Left kidney (tissue), 2 donors: ENCODE data around the gene NRXN3. TPM values are rescaled to one million over a fixed set of nuclear protein-coding genes. Genes with fewer than 3 reads are reported as not detected.

ENCODE experiments used
- DNase-seq: peaks from one replicate; pipeline ENCODE4 v3.0.0-alpha.2; 2013
- polyA plus RNA-seq: library from polyadenylated mRNA; unstranded; fragments of 120-200 nt; gene quantifications from one replicate; pipeline ENCODE4 v1.2.1, GENCODE V29; 2013; ENCODE audit not compliant: insufficient read length

Gene NRXN3
- polyA plus RNA-seq, 1 donor, result 9.0 TPM

GRCh38 chr14:78586681-78587080 lies 416.5 kb downstream of the NRXN3 start:
- DNase-seq, result no peak

GRCh38 chr14:78588906-78589305 lies 418.7 kb downstream of the NRXN3 start:
- DNase-seq, result no peak

DNA sequence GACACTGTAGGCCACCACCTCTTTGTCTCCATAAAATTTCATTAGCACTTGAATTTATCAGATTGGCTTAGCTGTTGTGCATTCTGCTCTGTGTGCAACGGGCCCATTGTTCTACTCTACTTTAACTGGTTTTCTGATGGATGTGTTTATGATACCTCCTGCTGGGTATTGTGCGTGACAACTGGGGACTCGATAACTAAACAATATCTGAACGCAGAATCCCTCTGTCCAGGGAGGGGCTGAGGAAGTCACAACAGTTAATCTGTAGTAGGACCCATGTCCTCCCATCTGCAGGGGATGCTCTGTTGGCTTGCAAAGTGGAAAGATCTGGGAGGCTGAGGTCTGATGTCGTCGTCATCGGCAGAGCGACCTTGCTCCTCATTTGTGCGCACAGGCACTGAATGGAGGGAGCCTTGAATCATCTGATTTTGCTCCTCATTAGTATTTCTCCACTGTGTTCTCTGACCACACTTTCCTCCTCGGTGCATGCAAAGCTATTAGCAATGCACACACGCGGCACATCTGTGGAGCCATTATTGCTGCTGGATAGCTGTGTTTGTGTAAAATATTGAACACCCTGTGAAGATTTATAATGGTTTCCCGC lies 422.5 kb downstream of the NRXN3 start:
- no peak for DNase-seq

- no peak for DNase-seq
Measured at GRCh38 chr14:78593949-78594348, 423.8 kb downstream of the NRXN3 start.

GRCh38 chr14:78595797-78596196 lies 425.6 kb downstream of the NRXN3 start:
- DNase-seq, result no peak

GRCh38 chr14:78598046-78598920 lies 428.1 kb downstream of the NRXN3 start:
- peak; percentile 66 for DNase-seq

DNA sequence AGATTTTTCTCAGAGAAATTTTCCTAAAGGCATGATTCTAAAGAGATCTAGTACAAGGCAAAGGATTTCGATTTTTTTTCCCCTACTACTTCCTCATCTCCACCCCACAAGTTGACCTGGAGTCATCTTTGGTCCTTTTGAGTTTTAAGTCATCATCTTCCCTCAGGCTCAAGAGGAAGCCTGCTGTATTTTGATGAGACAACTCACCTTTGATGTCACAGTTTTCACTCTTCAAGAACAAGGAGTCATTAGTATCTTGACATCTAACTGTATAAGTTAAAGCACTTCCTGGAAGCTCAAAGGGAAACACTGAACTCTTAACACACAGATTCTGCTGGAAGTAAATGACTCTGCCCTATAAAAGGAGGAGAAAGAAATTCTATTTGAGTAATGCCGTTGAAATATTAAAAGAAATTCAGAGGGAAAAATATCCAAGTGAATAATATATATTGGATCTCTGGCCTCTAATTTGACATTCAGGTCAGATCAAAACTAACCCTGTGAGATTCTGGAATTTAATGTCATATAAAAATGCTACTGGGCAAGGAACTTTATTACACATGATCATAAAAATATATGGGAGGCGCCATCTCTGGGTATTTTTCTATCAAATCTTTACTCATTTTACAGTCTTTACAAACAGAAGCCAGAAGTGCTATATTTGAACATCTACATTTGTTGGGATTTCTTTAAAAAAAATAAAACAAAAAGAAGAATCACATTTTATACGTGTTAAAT lies 435.0 kb downstream of the NRXN3 start:
- no peak for DNase-seq

- DNase-seq, result no peak
Measured at GRCh38 chr14:78605897-78606500, 435.8 kb downstream of the NRXN3 start.

DNA sequence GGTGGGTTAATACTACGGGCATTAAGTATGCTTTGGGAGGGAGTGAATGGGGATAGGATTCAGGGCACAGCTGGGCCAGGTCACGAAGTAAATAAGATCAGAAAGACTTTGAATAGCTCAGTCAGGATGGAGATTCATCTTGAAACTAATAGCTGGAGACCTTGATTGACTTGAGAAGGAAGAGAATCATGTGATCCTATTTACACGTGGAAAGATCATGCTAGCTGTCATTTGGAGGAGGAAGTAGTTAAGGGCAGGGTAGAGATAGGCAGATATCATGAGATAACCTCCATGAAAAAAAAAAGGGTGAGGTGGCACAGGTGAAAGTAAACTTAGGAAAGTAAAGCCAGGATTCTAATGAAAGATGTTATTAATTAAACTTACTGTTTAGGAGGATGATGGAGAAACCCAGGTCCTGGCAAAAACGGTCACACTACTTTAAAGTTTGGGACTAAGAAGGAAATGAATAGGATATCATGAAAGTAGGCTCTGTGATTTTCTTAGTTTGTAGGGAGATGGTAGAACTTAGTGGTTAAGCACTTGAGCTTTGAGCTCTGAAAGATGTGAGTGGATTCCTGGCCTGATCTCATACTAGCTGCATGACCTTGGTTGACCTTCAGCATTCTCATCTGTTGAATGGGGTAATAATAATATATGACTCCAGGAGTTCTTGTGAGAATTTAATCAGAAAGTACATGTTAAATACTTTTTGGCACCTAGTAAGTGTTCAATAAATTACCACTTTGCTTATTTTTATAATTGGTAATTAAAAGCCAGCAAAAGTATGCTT lies 439.0 kb downstream of the NRXN3 start:
- DNase-seq, result no peak

DNA sequence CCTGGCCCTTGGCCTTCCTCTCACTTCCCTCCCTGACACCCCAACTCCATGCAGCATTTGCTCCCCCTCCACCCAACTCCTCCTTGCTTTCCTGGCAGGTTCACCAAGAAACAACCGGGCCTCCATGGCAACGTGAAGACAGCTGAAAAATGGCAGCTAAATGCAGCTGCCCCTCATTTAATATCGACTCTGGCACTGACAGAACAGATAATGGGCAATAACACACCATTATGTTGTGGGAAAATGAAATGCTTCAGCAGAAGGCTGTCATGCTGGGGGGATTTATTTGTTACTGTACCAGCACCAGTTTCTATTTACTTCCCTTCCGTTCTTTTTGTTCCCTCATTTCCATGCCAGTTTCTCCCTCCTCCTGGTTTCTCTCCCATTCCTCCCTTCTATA lies 440.8 kb downstream of the NRXN3 start:
- DNase-seq, result no peak

- DNase-seq, result no peak
Measured at GRCh38 chr14:78611796-78612571, 441.8 kb downstream of the NRXN3 start.

GRCh38 chr14:78612666-78613065 lies 442.5 kb downstream of the NRXN3 start:
- no peak for DNase-seq

- DNase-seq, result no peak
Measured at GRCh38 chr14:78614593-78614992, 444.4 kb downstream of the NRXN3 start.

- DNase-seq, result no peak
Measured at GRCh38 chr14:78617735-78618134, 447.6 kb downstream of the NRXN3 start.

DNA sequence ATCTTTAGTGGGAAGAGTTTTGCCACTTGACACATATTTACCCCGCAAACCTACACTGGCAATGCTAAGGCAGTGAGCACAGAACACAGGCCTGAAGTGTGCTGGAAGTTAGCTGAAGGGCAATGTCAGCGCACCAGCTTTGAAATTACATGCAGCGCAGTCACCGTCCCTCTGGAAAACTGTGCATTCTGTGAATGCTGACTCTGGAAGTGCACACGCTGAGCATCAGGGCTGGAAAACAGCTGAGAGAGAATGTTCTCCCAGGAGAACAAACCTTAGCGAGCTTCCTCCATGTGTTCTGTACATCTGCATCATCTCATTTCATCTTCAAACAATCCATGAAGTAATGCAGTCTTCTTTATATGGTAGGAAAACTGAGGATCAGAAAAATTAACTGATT lies 448.2 kb downstream of the NRXN3 start:
- no peak for DNase-seq

DNA sequence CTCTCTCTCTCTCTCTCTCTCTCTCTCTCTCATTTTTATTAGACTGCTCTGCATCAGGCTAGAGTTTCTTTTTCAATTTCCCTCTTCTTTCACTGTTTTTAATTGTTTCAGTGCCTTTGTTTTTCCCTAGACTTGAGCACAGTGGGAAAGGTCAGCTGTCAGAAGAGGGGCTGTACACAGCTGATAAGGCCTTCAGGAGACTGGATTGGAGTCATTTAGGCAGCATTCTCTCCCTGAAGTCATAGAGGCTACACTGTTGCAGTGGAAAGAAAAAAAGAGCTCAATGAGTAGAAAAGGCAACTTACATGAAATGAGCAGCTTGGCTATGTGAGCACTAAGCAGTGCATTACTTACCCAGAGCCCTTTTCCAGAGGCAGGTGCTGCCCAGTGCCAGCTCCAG lies 456.9 kb downstream of the NRXN3 start:
- DNase-seq, result no peak

DNA sequence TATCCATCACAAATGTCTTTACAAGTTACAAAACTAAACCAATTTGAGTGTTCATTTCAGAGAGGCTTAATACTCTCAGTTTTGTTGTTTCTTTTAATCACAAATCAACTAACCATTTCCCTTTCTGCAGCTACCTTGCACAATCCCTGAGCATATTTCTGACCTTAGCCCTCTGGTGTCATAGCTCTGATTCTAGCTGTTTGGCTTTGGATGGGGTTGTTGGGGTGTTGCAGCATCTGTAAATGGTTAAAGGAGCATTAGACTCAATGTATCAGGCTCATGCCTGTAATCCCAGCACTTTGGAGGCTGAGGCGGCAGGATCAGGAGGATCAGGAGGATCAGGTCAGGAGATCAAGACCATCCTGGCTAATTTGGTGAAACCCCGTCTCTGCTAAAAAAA lies 461.4 kb downstream of the NRXN3 start:
- no peak for DNase-seq

- no peak for DNase-seq
Measured at GRCh38 chr14:78633752-78634151, 463.6 kb downstream of the NRXN3 start.

DNA sequence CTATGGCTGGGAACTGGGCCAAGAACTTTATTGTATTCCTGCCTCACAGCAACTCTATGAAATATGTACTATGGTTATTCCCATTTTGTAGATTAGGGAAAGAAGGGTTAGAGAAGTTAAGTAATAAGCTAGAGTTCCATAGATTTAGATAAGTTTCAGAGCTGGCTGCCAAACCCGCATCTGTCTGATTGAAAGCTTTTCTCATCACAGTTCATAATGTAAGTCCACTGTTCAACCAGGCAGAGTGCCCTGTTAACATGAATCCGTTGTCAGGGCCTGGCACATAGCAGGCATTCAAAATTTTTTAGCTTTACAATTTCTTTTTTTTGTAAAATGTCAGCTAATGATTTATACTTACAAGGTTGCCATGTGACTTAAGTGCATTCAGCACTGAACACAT lies 467.3 kb downstream of the NRXN3 start:
- no peak for DNase-seq

DNA sequence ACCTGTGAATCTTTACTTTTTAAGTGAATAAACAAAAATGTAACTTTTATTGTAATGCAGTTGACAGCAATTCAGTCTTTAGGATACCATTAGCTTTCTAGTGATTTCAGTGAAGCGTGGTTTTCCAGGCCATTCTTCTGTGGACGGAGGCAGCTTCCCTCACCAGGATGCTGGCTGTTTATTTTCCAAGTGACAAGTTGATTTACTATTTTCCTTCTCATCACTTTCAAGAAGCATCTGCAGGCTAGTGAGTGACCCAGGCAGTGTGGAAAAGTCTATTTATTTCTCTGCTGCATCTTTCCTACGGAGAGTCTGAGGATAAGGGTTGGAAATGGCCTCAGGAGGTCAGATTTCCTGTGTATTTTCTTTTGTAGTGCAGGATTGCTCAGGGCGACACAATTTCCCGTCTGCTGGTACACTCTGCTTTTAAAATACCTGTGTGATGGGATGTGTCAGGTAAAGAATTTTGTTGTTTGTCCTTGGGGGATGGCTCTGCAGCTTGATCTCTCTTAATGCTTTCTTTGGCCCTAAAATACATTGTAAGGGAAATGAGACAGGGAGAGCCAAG lies 467.8 kb downstream of the NRXN3 start:
- DNase-seq, result peak; percentile 33

- no peak for DNase-seq
Measured at GRCh38 chr14:78638926-78639325, 468.8 kb downstream of the NRXN3 start.
